ENCODE data around the gene IL2RA.
"Not testable (repeated sequence)": the region's sequence is repeated elsewhere in the genome, so short reads cannot be mapped to it uniquely, and the experiment has no call there.

Gene IL2RA

DNA sequence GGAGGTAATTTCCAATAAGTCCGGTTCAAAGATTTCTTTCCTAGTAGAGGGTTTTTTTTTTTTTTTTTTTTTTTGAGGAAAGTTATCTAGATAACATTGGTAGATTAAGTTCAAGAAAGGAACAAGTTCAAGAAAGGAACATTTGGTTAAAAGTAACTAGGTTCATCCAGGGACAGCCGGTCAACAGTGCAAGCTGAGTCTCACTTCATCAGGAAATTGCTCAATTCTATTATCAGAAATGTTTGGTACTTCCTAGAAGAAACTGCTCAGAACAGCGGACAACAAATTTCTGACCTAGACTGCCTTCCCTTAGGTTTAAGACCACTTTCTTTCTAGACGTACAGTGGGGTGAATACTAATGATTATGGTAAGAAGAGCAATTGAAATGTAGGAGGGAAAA lies 3.7 kb upstream of the IL2RA start:
- DNase-seq (ENCODE audit: low read depth), result no peak
- TF ChIP-seq, protein P1, sequence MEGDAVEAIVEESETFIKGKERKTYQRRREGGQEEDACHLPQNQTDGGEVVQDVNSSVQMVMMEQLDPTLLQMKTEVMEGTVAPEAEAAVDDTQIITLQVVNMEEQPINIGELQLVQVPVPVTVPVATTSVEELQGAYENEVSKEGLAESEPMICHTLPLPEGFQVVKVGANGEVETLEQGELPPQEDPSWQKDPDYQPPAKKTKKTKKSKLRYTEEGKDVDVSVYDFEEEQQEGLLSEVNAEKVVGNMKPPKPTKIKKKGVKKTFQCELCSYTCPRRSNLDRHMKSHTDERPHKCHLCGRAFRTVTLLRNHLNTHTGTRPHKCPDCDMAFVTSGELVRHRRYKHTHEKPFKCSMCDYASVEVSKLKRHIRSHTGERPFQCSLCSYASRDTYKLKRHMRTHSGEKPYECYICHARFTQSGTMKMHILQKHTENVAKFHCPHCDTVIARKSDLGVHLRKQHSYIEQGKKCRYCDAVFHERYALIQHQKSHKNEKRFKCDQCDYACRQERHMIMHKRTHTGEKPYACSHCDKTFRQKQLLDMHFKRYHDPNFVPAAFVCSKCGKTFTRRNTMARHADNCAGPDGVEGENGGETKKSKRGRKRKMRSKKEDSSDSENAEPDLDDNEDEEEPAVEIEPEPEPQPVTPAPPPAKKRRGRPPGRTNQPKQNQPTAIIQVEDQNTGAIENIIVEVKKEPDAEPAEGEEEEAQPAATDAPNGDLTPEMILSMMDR (conservative IDR thresholded peaks at IDR 0.05; ENCODE audit: low read length), result no peak

DNA sequence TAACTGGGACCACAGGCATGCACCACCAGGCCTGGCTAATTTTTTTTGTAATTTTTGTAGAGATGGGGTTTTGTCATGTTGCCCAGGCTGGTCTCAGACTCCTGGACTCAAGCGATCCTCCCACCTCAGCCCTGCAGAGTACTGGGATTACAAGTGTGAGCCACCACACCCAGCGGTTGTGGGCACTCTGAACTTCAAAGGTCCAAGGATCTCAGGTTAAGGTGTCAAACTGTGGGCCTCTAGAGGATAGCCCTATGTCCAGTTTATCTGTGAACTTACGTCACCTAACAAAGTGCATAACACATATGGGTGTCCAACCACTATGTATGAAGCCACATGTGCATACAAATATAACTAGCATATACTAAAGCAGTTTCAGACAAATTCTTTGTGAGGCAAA lies 3.2 kb upstream of the IL2RA start:
- DNase-seq (ENCODE audit: low read depth), result no peak
- TF ChIP-seq, protein P1 (conservative IDR thresholded peaks at IDR 0.05; ENCODE audit: low read length), result no peak
- H3K4me3 ChIP-seq (ENCODE audit: low read length), result no peak overlapping the region

More for the DNA sequence above, 3.7 kb upstream of the IL2RA start:
- no peak overlapping the region for H3K4me3 ChIP-seq (ENCODE audit: low read length)

DNA sequence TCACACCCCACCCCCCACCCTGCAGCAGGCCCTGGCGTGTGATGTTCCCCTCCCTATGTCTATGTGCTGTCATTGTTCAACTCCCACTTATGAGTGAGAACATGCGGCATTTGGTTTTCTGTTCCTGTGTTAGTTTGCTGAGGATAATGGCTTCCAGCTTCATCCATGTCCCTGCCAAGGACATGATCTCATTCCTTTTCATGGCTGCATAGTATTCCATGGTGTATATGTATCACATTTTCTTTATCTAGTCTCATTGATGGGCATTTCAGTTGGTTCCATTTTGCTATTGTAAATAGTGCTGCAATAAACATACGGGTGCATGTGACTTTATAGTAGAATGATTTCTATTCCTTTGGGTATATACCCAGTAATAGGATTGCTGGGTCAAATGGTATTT lies 2.6 kb upstream of the IL2RA start:
- not testable (repeated sequence) for DNase-seq (ENCODE audit: low read depth); H3K4me3 ChIP-seq (ENCODE audit: low read length)

DNA sequence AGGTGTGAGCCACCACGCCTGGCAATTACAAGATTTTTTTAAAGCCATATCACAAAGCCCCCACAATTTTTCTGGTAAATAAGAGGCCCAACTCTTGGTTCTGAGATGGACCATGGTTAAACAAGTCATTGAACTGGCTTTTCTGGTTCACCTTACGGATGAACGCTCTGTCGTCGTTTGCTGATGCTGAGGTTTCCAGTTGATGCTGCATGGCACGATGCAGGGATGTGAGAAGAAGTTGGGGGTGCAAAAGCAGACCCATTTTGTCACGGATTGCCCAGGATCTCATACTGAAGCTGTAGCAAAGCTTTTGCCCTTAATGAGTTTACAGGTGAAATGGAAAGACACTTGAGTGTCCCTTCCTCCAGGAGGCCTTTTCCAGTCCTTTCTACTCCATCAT lies 2.0 kb upstream of the IL2RA start:
- DNase-seq (ENCODE audit: low read depth), result no peak
- no peak overlapping the region for H3K4me3 ChIP-seq (ENCODE audit: low read length)
- TF ChIP-seq, protein P1 (conservative IDR thresholded peaks at IDR 0.05; ENCODE audit: low read length), result no peak

DNA sequence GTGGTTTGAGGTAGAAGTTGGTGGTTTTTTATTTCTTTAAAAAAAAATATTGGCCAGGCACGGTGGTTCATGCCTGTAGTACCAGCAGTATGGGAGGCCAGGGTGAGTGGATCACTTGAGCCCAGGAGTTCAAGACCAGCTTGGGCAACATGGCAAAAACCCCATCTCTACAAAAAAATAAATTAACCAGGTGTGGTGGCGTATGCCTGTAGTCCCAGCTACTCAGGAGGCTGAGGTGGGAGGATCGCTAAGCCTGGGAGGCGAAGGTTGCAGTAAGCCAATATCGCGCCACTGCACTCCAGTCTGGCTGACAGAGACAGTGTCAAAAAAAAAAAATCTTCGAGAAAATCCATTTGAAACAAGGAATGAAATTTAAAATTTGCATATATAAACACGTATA lies 1.1 kb downstream of the IL2RA start:
- no peak for DNase-seq (ENCODE audit: low read depth)
- H3K4me3 ChIP-seq (ENCODE audit: low read length), result no peak overlapping the region
- TF ChIP-seq, protein P1 (conservative IDR thresholded peaks at IDR 0.05; ENCODE audit: low read length), result no peak

DNA sequence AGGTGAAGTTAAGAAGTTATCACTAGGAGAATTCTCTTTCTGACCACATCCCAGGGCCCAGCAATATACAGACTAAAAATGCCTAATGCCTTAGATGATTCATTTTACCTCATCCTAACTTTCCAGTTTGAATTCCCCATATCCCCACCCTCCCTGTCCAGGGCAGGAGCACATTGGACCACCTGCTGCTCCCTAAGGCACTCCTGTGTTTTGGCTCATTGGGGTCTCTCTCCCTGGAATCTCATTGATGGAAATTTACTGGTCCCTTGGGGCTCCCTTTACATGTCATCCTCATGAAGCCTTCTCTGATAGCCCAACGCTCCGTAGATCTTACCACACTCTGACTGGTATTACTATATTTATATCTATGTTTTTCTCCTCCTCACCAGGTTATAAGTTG lies 2.7 kb downstream of the IL2RA start:
- no peak for DNase-seq (ENCODE audit: low read depth)
- no peak overlapping the region for H3K4me3 ChIP-seq (ENCODE audit: low read length)

DNA sequence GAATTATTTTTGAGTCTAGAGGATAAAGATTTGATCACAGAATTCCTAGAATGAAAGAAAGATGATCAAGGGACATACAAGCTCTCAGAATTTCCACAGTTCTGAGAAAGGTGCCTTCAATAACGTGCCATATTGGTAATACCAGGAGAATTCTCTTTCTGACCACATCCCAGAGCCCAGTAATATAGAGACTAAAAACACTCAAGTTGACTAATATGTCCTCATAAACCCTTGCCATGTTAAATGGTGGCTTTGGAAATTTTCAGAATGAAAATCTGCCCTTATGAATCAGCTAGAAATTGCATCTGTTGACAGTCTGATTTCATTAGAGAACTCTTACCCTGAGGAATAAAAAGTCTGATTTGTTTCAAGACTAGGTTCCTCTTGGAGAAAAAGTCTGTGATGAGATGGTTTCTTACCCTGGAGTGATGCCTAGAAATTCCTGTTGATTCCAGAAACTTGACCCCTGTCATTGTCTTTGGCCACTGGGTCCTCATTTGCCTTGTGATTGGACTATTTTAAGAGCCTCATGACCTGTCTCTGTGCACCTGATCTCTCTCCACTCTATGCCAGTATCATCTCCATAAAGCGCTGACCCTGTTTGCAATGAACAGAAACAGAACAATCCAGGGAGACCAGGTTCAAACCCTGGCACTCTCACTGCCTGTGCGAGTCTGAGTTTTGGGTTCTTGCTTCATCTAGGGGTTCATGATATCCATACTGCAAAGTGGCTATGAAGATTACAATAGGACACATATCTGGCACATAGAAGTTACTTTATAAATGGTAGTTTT lies 3.3 kb downstream of the IL2RA start:
- no peak overlapping the region for H3K4me3 ChIP-seq (ENCODE audit: low read length)
- no peak for DNase-seq (ENCODE audit: low read depth)
- TF ChIP-seq, protein P1 (conservative IDR thresholded peaks at IDR 0.05; ENCODE audit: low read length), result no peak

More for the DNA sequence above, 2.7 kb downstream of the IL2RA start:
- TF ChIP-seq, protein P1 (conservative IDR thresholded peaks at IDR 0.05; ENCODE audit: low read length), result no peak
